IMR-90 (cell line): ENCODE results near the gene TBP. TPM values are rescaled to one million over a fixed set of nuclear protein-coding genes. Genes with fewer than 3 reads are reported as not detected.

Experiments
- ATAC-seq: fragments of 200-7000 bp; cut with Tn5 transposase; 2 replicates; pipeline ENCODE4 v1.9.1; 2020; ENCODE audit warnings: low read depth, mild to moderate bottlenecking, moderate library complexity
- BruUV-seq: library from RNA; stranded (reverse); fragments of 400-500 nt; replicated peaks from 2 replicates; lab custom pipeline; 2021; lab: Mats Ljungman, UMichigan
- CTCF ChIA-PET: fragments of 300-600 bp; formaldehyde crosslinking; extraction: SDS; loops from one replicate; lab custom pipeline; 2021; ENCODE audit warnings: antibody characterized with exemption; lab: Yijun Ruan, JAX
- POLR2A ChIA-PET: fragments of 300-600 bp; sonication (Branson Sonifier 250); formaldehyde crosslinking; loops from one replicate; lab custom pipeline; 2022; ENCODE audit warnings: antibody characterized with exemption; ENCODE audit not compliant: unreplicated experiment; lab: Charles Lee
- DNase-seq: peaks from one replicate; pipeline ENCODE4 v3.0.0; 2013
- H2AFZ ChIP-seq: replicated peaks from 2 replicates; pipeline ENCODE3; 2013; ENCODE audit warnings: low read length, mild to moderate bottlenecking; ENCODE audit not compliant: poor library complexity
- H2AK5ac ChIP-seq: 2 replicates; pipeline ENCODE4 v1.6.1; 2013; ENCODE audit warnings: low read depth, low read length, inconsistent platforms
- H2AK9ac ChIP-seq: replicated peaks from 2 replicates; pipeline ENCODE3; 2013; ENCODE audit warnings: mild to moderate bottlenecking, low read depth, low read length, moderate library complexity; ENCODE audit not compliant: poor library complexity
- H2BK120ac ChIP-seq: 2 replicates; pipeline ENCODE4 v1.6.1; 2013; ENCODE audit warnings: low read depth, low read length, inconsistent platforms
- H2BK15ac ChIP-seq: 3 replicates; pipeline ENCODE4 v1.6.1; 2013; ENCODE audit warnings: low read depth, low read length, inconsistent platforms
- H2BK20ac ChIP-seq: 2 replicates; pipeline ENCODE4 v1.6.1; 2013; ENCODE audit warnings: low read depth, mild to moderate bottlenecking, inconsistent platforms, low read length, moderate library complexity
- H2BK5ac ChIP-seq: 2 replicates; pipeline ENCODE4 v1.6.1; 2013; ENCODE audit warnings: mild to moderate bottlenecking, low read depth, low read length, inconsistent platforms; ENCODE audit not compliant: poor library complexity, severe bottlenecking
- H3K14ac ChIP-seq: replicated peaks from 2 replicates; pipeline ENCODE4 v1.6.1; 2013; ENCODE audit warnings: low read depth, low read length, inconsistent platforms
- H3K18ac ChIP-seq: 2 replicates; pipeline ENCODE4 v1.6.1; 2013; ENCODE audit warnings: low read depth, low read length, control low read depth
- H3K23ac ChIP-seq: 2 replicates; pipeline ENCODE4 v1.6.1; 2013; ENCODE audit warnings: low read depth, low read length, inconsistent platforms
- H3K27ac ChIP-seq: 2 replicates; pipeline ENCODE4 v1.5.1; 2013; ENCODE audit warnings: mild to moderate bottlenecking, control low read depth, low read length; ENCODE audit not compliant: insufficient read depth
- H3K27me3 ChIP-seq: 2 replicates; pipeline ENCODE4 v1.6.1; 2013; ENCODE audit warnings: low read length; ENCODE audit not compliant: control insufficient read depth, insufficient read depth
- H3K36me3 ChIP-seq: 2 replicates; pipeline ENCODE4 v1.6.1; 2013; ENCODE audit warnings: low read length, mixed read lengths; ENCODE audit not compliant: control insufficient read depth, insufficient read depth
- H3K4ac ChIP-seq: 2 replicates; pipeline ENCODE4 v1.6.1; 2013; ENCODE audit warnings: low read depth, low read length, inconsistent platforms
- H3K4me1 ChIP-seq: 2 replicates; pipeline ENCODE4 v1.6.1; 2013; ENCODE audit warnings: low read length, mixed read lengths; ENCODE audit not compliant: control insufficient read depth, insufficient read depth
- H3K4me2 ChIP-seq: 2 replicates; pipeline ENCODE4 v1.6.1; 2013; ENCODE audit warnings: low read depth, mild to moderate bottlenecking, control low read depth, low read length, moderate library complexity
- H3K4me3 ChIP-seq: 2 replicates; pipeline ENCODE4 v1.5.1; 2013; ENCODE audit warnings: low read depth, mild to moderate bottlenecking, control low read depth, low read length, moderate library complexity; ENCODE audit not compliant: insufficient read depth
- H3K56ac ChIP-seq: 2 replicates; pipeline ENCODE4 v1.6.1; 2013; ENCODE audit warnings: low read length, inconsistent platforms; ENCODE audit not compliant: insufficient read depth; ENCODE audit errors: extremely low read depth
- H3K79me1 ChIP-seq, 2 experiments: 2 replicates each; pipeline ENCODE4 v1.6.1; 2013; ENCODE audit warnings: low read length in 2 of 2, inconsistent platforms in 1 of 2, low read depth in 1 of 2
- H3K9ac ChIP-seq: 2 replicates; pipeline ENCODE4 v1.6.1; 2013; ENCODE audit warnings: low read depth, low read length, control low read depth
- H3K9me1 ChIP-seq: 2 replicates; pipeline ENCODE4 v1.6.1; 2013; ENCODE audit warnings: low read length, inconsistent platforms; ENCODE audit not compliant: insufficient read depth
- H3K9me3 ChIP-seq: 2 replicates; pipeline ENCODE4 v1.6.1; 2013; ENCODE audit warnings: low read length; ENCODE audit not compliant: control insufficient read depth, insufficient read depth
- H4K20me1 ChIP-seq: 2 replicates; pipeline ENCODE4 v1.6.1; 2013; ENCODE audit warnings: low read length, inconsistent platforms; ENCODE audit not compliant: insufficient read depth
- H4K5ac ChIP-seq: 2 replicates; pipeline ENCODE4 v1.6.1; 2013; ENCODE audit warnings: mild to moderate bottlenecking, low read depth, low read length, control low read depth
- H4K8ac ChIP-seq, 2 experiments: 2 replicates each; pipeline ENCODE4 v1.6.1; 2013; ENCODE audit warnings: low read depth in 2 of 2, low read length in 2 of 2, control low read depth in 1 of 2, inconsistent platforms in 1 of 2
- H4K91ac ChIP-seq: 2 replicates; pipeline ENCODE4 v1.6.1; 2013; ENCODE audit warnings: low read depth, low read length, inconsistent platforms; ENCODE audit not compliant: insufficient read depth
- BHLHE40 ChIP-seq: fragments of 150-350 bp; IDR thresholded peaks from 2 replicates; pipeline ENCODE4 v1.6.1; 2016; ENCODE audit warnings: mild to moderate bottlenecking, low read depth, low read length
- CEBPB ChIP-seq: IDR thresholded peaks from 2 replicates; pipeline ENCODE4 v1.6.1; 2012; ENCODE audit warnings: low read depth, low read length, improper control_type of control experiment
- CHD1 ChIP-seq: IDR thresholded peaks from 2 replicates; pipeline ENCODE4 v1.6.1; 2012; ENCODE audit warnings: low read depth, low read length, improper control_type of control experiment
- CTCF ChIP-seq: conservative IDR thresholded peaks from 2 replicates; pipeline ENCODE4 v1.5.1; 2012; ENCODE audit warnings: mild to moderate bottlenecking, low read depth, low read length, improper control_type of control experiment
- ELK1 ChIP-seq: fragments of 150-350 bp; IDR thresholded peaks from 2 replicates; pipeline ENCODE4 v1.6.1; 2016; ENCODE audit warnings: low read depth, mild to moderate bottlenecking, low read length, moderate library complexity, borderline replicate concordance
- FOS ChIP-seq: fragments of 150-350 bp; IDR thresholded peaks from 2 replicates; pipeline ENCODE4 v1.6.1; 2016; ENCODE audit warnings: low read depth, low read length
- MAFK ChIP-seq: IDR thresholded peaks from 2 replicates; pipeline ENCODE4 v1.6.1; 2012; ENCODE audit warnings: low read depth, low read length, improper control_type of control experiment
- MAZ ChIP-seq: IDR thresholded peaks from 2 replicates; pipeline ENCODE4 v1.6.1; 2012; ENCODE audit warnings: low read depth, mild to moderate bottlenecking, low read length, improper control_type of control experiment, moderate library complexity, borderline replicate concordance
- MXI1 ChIP-seq: IDR thresholded peaks from 2 replicates; pipeline ENCODE4 v1.6.1; 2012; ENCODE audit warnings: low read depth, mild to moderate bottlenecking, low read length, moderate library complexity, borderline replicate concordance
- NFE2L2 ChIP-seq: fragments of 150-350 bp; IDR thresholded peaks from 2 replicates; pipeline ENCODE4 v1.6.1; 2016; ENCODE audit warnings: low read depth, mild to moderate bottlenecking, low read length
- POLR2A ChIP-seq: IDR thresholded peaks from 2 replicates; pipeline ENCODE4 v1.6.1; 2012; ENCODE audit warnings: mild to moderate bottlenecking, low read depth, low read length
- RAD21 ChIP-seq: IDR thresholded peaks from 2 replicates; pipeline ENCODE4 v1.6.1; 2012; ENCODE audit warnings: low read length, improper control_type of control experiment
- RCOR1 ChIP-seq: IDR thresholded peaks from 2 replicates; pipeline ENCODE4 v1.6.1; 2012; ENCODE audit warnings: mild to moderate bottlenecking, low read length, improper control_type of control experiment; ENCODE audit not compliant: insufficient replicate concordance
- RFX5 ChIP-seq: IDR thresholded peaks from 2 replicates; pipeline ENCODE4 v1.8.0; 2012; ENCODE audit warnings: low read depth, mild to moderate bottlenecking, low read length, moderate library complexity
- SMC3 ChIP-seq: fragments of 150-350 bp; IDR thresholded peaks from 2 replicates; pipeline ENCODE4 v1.6.1; 2016; ENCODE audit warnings: low read depth, mild to moderate bottlenecking, antibody characterized with exemption, low read length, moderate library complexity
- WGBS, 2 experiments: methylation state at CpG; one replicate each; pipeline versions ENCODE4 v1.1.5 to v1.1.7; 2013; ENCODE audit warnings: missing lambda C conversion rate in 2 of 2; ENCODE audit not compliant: insufficient read length in 1 of 2; ENCODE audit errors: extremely low coverage in 2 of 2; 5-methylcytosine and 5-hydroxymethylcytosine counted together
- dilution Hi-C: fragments of 300-500 bp; cut with HindIII; formaldehyde crosslinking; loops from one replicate; pipeline ENCODE4 v1.14.3; 2018; ENCODE audit warnings: low sequenced_read_pairs; ENCODE audit not compliant: unreplicated experiment
- in situ Hi-C: fragments of 300-500 bp; cut with MboI; formaldehyde crosslinking; loops from 3 replicates; pipeline ENCODE4 v1.14.3; 2019; ENCODE audit warnings: low sequenced_read_pairs, inconsistent platforms, mixed read lengths
- intact Hi-C: fragments of 100-400 bp; cut with micrococcal nuclease; formaldehyde crosslinking; loops from 2 replicates; pipeline ENCODE4 v1.10.0; 2022
- polyA plus RNA-seq, 3 experiments: library from polyadenylated mRNA; depleted of rRNA; stranded (reverse); fragments of >200 nt; gene quantifications; 2 replicates each; pipeline ENCODE4 v1.2.3, GENCODE V29; 2012; ENCODE audit warnings: low replicate concordance in 1 of 3
- total RNA-seq: library from RNA; depleted of rRNA; stranded (reverse); fragments of >200 nt; gene quantifications from 2 replicates; pipeline ENCODE4 v1.2.3, GENCODE V29; 2012

Gene TBP
- total and polyA plus RNA-seq, 2 of the 4 experiments (the other 2 are of a cell fraction) = 8.8 to 12.5 TPM

- H3K27ac ChIP-seq = no peak overlapping the region
- WGBS, 2 experiments = 80% methylated on average over 3 of the region's 9 CpGs; no CpG with 5 or more reads in 1 of the 2 experiments
- no TSS peak for BruUV-seq
- TF ChIP-seq CHD1 (no peak), MAZ (no peak), RAD21 (no peak), NFE2L2 (no peak), CTCF (no peak), BHLHE40 (no peak), POLR2A (no peak), MAFK (no peak), ELK1 (no peak), CEBPB (no peak), FOS (no peak), MXI1 (no peak), RCOR1 (no peak), RFX5 (no peak), SMC3 (no peak)
These were observed 30.7 kb upstream of the TBP start for GRCh38 chr6:170523256-170524171.

More at GRCh38 chr6:170523256-170524171, 30.7 kb upstream of the TBP start:
- H4K20me1 ChIP-seq = no peaks in the 10 kb centered on the region
- no peaks in the 10 kb centered on the region for H3K9me1 ChIP-seq
- dilution Hi-C loops = no loop called here
- no peak overlapping the region for H2BK120ac ChIP-seq
- ATAC-seq = no peak
- H3K9me3 ChIP-seq = no peaks in the 10 kb centered on the region
- no peak overlapping the region for H2AK5ac ChIP-seq
- no peak overlapping the region for H4K5ac ChIP-seq
- H3K14ac ChIP-seq = no peak overlapping the region
- H2BK15ac ChIP-seq = no peak overlapping the region
- H3K36me3 ChIP-seq = no peaks in the 10 kb centered on the region
- no peak overlapping the region for H3K56ac ChIP-seq
- no peak overlapping the region for H2BK5ac ChIP-seq
- no peak overlapping the region for H2BK20ac ChIP-seq
- no peak overlapping the region for H3K4me2 ChIP-seq
- no peak overlapping the region for H2AK9ac ChIP-seq
- intact Hi-C loops = loop anchor here (10.0 kb wide), 1 partner anchor 999 kb away; no protein-coding TSS in a partner anchor
- no peak overlapping the region for H3K18ac ChIP-seq
- H2AFZ ChIP-seq = no peak overlapping the region
- no peaks in the 10 kb centered on the region for H3K79me1 ChIP-seq
- no peak overlapping the region for H3K23ac ChIP-seq
- no peaks in the 10 kb centered on the region for H3K27me3 ChIP-seq
- H3K4me1 ChIP-seq = no peaks in the 10 kb centered on the region
- CTCF ChIA-PET = interaction anchor here (1.0 to 1.5 kb wide), 3 partner anchors 10 to 734 kb away, joined by 3 to 5 read pairs (median 3); no protein-coding TSS in a partner anchor
- no peak overlapping the region for H3K9ac ChIP-seq
- no peak for DNase-seq
- H3K4me3 ChIP-seq = no peak overlapping the region
- POLR2A ChIA-PET = no interaction called here
- in situ Hi-C loops = no loop called here
- H4K8ac ChIP-seq = no peak overlapping the region
- no peak overlapping the region for H3K4ac ChIP-seq
- no peak overlapping the region for H4K91ac ChIP-seq
